T-helper 1 cell (primary cell): ENCODE measurements around the gene MPC1.
"Not testable (repeated sequence)": the region's sequence is repeated elsewhere in the genome, so short reads cannot be mapped to it uniquely, and the experiment has no call there.

Experiments used
- DNase-seq, 5 donors: peaks; one replicate each; pipeline ENCODE4 v3.0.0-alpha.2; 2012 to 2020

Gene MPC1

DNA sequence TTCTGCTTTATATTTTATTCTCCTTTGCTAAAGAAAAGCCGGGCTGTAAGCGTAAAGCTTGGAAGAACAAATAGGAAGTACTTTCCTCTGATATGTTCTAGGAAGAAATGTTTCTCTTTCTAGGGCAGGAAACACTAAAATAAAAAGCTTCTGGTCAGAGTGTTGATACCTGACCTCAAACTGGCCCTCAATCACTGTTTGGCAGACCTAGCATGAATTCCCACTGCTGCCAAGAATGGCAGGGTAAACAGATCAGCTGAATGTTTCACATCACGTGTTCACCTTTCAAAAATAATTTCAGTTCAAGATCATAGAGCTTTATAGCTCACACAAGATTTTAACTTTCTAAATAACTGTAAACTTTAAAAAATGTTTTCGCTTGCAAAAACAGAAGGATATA, 2.9 kb downstream of the MPC1 start:
- no peak for DNase-seq

DNA sequence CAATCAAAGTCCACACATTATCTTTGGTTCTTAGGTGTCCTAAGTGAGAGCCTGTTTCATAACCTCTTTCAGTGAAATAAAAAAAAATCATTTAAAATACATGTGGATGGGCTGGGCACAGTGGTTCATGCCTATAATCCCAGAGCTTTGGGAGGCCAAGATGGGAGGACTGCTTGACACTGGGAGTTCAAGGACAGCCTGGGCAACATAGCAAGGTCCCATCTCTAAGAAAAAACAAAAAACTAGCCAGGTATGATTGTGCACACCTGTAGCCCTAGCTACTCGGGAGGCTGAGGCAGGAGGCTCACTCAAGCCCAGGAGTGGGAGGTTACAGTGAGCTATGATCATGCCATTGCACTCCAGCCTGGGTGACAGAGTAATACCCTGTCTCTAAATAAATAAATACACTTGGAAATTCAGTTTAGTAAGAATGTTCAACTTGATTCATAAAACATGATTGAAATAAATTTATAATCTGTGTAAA, 3.6 kb downstream of the MPC1 start:
- no peak for DNase-seq

DNA sequence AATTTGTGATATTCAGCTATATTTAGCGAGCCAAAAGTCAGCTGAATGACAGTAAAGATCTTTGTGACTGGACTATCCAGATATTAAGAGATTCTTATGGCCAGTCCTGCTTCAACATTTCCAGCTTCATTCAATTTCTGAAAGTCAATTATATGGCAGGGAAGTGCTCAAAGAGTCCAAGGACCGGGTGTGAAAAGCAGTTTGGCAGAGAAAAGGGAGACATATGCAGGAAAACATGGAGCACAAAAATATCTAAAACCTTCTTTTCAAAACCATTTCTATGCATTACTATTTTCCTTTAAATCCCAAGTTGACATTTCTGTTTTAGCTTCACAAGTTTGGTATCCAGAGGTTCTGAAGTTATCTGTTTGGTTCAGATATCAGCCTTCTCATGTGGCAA, 5.0 kb downstream of the MPC1 start:
- DNase-seq: no peak

DNA sequence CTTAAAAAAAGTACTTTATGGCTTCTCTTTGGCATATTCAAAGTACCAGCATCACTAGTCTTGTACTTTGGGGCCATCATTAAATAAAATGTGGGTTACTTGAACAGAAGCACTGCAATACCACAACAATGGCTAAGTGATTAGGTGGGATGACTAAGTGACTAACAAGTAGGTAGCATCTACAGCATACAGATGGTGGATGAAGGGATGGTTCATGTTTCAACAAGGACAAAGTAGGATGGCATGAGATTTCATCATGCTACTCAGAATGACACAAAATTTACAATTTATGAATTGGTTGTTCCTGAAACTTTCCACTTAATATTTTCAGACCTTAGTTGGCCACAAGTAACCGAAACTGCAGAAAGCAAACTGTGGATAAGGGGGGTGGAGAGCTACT, 7.7 kb downstream of the MPC1 start:
- no peak for DNase-seq

DNA sequence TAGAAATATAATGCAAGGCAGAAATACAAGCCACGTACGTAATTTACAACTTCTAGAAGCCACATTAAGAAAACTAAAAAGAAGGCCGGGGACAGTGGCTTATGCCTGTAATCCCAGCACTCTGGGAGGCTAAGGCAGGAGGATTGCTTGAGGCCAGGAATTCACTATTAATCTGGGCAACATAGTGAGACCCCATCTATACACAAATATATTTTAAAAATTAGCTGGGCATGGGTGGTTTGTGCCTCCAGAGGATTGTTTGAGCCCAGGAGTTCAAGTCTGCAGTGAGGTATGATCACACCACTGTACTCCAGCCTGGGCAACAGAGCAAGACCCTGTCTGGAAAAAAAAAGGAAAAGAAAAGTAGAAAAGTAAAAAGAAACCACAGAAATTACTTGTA, 12.3 kb downstream of the MPC1 start:
- no peak for DNase-seq

DNA sequence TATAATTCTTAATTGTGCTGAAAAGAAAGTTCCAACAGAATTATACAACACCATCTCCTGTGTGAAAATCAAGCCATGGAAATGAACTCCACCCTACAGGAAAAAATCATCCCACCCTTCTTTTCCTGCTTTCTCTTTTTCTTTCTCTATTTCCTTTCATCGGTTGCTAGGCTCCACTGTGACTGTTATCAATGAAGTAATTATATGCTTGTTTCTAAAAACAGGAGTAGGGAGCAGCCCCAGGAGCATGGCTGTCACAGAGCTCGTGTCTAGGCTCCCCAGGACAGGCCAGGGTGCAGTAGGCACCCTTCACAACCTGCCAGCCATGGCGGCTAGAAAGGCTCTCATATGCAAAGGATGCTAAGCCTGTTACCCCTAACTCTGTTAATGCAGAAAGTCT, 13.0 kb downstream of the MPC1 start:
- DNase-seq: no peak

DNA sequence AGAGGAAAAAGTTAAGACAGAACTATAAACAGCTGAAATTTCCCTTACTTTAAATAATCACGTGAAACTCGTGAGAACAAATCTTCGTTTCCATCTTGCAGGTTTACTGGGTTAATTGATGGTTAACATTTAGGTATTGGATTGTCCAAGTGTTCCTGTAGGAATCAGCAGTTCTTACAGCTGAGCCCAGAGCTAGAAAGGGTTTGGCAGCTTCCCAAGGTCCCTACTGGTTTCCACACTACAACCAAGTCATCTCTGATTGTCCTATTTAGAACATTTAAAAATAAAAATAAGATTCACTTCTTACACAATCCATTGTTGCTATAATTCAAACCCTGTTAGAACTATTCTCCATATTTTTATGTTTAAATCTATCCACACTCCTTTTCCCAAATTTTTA, 15.8 kb downstream of the MPC1 start:
- DNase-seq: no peak

DNA sequence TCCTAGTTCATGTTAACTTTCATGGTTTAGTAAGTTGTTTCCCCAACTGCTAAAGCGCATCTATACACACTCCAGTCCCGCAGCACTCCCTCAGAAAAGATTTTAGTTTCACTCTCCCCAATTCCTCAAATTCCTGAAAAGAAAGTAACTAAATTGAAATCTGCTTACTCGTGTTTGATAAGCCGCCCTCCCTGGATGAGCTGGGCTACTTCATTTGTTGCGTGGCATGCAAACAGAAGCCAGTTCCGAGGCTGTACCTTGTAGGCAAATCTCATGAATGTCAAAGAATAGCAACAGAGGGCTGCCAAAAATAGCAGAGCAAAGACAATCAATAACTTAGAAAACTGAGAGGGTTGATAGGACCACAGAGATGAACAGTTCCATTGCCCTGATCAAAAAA, 16.9 kb downstream of the MPC1 start:
- DNase-seq: no peak

DNA sequence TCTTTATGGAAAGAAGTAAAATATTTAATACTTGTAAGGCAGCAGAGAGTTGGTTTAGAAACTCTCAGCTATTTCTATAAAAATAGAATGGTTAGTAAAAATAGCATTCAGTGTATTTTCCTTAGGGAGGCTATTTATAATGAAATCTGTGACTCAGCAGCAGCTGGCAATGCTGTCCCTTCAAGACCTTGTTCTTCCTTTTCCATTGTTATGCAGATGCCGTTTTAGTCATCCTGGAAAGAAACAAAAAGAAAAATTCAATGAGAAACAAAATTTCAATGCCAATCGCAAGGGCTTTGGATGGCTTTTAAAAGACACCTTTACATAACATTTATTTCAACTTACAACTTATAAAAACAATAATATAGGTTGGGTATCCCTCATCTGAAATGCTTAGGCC, 17.5 kb downstream of the MPC1 start:
- DNase-seq: no peak

DNA sequence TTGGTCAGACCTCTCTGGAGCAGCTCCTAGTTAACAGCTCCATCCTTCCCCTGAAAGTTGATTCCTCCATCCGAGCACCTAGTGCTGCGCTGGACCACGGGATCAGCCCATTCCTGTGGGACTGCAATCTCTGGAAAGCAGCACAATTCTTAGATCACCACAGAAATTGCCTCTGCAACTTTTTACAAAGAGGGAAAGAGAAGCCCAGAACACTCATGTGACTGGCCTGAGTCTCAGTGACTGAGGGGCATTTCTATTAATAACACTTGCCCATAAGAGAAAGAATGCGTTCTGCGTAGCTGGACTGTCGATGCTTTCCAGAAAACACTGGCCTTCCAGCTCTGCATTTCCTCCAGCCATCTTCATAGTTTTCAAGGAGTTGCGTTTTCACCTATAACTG, 18.3 kb downstream of the MPC1 start:
- no peak for DNase-seq

DNA sequence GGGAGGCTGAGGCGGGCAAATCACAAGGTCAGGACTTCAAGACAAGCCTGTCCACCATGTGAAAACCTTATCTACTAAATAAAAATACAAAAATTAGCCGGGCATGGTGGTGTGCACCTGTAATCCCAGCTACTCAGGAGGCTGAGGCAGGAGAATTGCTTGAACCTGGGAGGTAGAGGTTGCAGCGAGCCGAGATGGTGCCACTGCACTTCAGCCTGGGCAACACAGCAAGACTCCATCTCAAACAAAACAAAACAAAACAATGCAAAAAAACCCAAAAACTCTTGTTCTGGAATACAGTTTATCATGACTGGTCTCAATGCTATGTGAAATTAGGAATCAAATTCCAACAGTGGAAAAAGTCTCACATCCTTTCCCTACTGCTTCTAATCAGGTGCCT, 20.3 kb downstream of the MPC1 start:
- not testable (repeated sequence) for DNase-seq

DNA sequence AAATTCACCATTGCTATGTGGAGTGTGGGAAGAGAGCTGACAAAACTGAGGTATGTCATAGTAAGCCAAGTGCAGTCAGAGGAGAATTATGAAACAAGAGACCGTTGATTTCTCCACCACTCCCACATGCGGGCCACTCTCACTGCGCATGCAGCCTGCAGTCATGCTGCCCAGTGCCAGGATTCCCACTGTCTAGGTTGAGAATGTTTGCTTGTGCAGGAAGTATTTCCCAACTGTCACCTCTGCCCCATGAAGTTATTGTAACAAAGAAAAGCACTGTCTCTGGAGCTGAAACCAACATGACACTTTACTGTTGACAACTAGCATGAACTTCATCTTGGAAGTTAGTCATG, 21.7 kb downstream of the MPC1 start:
- DNase-seq: no peak

DNA sequence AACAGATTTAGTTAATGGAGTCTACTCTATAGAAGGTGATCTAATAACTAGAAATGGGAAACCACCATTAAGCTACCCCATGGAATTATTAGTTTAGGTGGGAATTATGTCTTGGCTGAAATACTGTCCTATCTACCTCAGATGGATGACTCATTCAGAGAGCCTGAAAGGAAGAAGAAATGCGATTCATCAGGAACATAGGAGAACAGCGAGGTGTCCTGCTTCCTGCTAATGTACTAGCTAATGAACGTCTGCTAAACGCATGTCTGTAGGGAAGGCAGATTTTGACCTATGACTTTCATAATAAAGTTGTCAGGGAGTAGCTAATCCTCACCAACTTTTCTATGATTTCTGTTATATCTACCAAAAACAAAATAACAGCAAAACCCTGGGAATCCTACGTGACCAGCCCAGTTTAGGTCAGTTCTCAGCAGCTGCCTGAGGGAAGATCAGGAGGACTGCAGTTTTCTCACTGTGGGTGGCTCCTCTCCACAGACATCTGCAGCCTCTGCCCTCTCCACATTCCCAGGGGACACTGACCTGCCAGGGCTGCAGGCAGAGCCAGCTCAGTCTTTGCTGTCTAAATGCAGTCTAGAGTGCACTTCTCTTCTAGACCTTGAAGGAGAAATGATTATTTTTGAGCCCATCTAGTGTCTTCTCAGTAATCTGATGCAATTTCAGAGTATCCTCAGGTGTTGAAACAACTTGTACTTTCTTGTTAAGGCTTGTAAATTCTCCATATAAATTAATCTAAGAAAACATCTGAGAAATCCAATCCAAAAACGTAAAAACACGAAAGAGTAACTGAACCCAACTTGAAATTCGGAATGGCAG, 22.3 kb downstream of the MPC1 start:
- DNase-seq: no peak

DNA sequence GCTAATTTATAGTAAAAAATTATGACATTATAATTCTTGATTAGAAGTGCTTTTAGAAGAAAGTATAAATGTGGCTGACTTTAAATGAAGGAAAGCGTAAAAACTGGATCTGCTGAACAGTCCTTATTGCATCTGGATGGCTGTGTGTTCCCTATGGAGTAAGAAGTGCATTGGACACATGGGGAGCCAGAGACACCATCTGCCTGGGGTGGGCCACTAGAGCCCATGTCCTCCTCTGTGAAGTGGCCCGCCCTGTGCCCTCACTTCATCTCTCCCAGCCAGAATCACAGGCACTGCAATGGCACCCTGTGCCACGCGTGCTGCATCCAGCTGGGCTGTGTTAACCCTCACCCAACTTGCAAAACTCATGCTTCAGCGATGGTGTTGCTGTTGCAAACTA, 27.2 kb downstream of the MPC1 start:
- no peak for DNase-seq

DNA sequence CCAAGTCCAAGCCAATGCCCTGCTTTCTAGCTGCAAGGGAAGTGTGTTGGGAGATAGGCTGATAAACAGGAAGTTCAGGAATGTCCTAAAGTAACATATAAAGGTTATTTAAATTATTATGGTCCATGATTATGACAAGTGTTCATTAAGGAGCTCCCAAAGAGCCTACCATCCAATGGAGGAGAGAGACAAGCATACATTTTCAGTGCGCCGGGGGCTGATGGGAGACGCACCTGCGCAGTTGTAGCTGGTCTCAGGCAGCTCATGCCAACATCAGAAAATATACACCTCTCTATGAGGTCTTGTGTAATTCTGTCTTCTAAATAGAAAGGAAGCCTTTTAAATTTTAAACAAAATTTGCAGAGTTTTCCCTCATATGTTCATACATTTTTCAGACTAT, 27.8 kb downstream of the MPC1 start:
- no peak for DNase-seq

DNA sequence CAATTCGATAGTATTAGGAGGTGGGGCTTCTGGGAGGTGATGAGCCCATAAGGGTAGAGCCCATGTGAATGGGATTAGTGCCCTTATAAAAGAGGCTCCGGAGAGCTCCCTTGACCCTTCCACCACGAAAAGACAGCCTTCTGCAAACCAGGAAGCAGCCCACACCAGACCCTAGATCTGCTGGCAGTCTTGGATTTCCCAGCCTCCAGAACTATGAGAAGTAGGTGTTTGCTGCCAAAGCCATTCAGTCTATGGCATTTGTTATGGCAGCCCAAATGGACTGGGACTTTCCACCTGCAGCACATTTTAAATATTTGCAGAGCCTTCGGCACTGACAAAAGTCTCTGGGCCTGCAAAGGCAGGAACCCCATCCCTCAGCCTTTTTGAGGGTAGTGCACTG, 28.6 kb downstream of the MPC1 start:
- no peak for DNase-seq

DNA sequence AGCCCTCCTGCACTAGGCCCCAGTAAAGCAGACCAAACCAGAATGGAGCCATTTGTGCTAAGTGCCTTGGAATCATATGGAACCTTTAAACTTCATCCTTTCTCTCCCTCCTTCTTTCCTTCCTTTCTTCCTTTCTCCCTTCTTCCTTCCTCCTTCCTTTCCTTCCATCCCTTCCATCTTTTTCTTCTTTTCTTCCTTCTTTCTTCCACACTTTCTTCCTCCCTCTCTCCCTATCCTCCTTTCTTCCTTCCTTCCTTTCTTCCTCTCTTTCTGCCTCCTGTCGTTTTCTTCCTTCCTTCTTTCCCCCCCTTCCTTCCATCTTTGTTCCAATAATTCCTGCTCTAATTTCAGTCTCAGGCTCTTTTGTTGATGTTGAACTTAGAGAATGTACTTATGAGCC, 29.2 kb downstream of the MPC1 start:
- no peak for DNase-seq

DNA sequence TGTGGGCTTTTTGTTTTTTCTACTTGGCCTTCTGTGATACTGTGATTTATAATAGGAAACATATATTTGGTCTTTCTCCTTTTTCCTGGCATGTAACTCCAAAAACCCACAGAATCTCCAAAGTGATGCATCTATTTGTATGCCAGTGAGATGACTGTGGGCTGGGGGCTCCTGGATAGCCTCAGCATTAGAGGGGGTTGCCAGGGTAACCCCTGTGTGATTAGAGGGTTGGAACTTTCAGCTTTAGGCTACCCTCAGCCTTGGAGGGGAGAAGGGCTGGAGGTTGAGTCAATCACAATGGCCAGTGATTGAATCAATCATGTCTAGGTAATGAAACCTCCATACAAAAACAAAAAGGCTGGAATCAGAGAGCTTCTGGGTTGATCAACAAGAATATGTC, 29.8 kb downstream of the MPC1 start:
- no peak for DNase-seq

DNA sequence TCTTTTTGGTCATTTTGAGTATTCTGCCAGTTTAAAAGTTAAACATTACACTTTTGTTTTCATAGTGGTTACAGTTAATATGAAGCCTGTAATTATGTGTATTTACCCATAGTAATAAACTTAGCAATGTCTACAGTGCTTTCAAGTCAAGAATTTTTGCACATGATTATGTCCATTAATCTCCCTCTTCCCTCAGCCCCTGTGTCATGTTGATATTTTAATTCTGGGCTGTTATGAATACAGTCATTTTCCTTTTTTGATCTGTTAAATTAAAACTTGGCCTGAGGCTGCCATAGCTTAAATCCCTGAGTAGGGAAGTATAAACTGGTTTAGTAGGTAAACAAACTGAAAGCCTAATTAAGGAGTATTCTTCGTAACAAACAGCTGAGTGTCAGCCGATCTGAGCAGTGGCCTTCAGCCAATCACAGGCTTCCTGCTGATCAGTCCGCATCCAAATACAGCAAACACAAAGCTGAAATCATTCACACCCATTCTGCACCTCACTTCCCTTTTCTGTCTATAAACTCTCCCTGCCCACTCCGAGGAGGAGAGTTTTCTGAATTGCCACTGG, 30.9 kb downstream of the MPC1 start:
- DNase-seq: no peak

DNA sequence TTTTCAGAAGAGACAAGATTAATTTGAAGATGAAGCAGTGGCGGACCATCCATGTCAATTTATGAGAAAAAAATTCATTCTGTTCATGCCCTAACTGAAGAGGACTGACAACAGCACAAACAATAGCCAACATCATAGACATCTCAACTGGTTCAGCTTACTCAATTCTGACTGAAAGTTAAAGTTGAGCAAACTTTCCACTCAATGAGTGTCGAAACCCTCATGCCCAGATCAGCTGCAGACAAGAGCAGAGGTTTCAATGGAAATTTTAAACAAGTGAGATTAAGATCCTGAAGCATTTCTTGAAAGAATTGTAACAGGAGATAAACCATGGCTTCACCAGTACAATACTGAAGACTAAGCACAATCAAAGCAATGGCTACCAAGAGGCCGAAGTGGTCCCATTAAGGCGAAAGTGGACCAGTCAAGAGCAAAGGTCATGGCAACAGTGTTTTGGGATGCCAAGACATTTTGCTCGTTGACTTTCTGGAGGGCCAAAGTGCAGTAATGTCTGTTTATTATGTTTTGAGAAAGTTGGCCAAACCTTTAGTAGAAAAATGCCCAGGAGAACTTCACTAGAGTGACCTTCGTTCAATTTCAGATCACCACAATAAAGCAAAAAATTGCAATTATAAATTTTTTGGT, 34.3 kb downstream of the MPC1 start:
- no peak for DNase-seq

DNA sequence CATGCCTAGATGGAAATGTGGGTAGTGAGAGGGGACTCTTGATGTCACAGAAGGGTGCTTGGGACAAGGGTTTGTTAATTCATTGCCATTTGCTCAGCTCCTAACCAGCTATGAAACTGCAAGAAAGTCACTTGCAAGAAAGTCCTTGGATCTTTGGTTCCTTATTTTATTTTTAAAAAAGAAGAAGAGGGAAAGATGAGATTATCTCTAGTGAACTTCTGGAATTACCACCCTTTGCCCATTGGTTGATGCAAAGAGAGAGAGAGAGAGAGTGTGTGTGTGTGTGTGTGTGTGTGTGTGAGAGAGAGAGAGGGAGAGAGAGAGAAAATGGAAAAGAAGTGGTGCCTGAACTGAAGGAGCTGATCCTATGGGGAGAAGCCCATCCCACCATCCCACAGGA, 35.8 kb downstream of the MPC1 start:
- no peak for DNase-seq

DNA sequence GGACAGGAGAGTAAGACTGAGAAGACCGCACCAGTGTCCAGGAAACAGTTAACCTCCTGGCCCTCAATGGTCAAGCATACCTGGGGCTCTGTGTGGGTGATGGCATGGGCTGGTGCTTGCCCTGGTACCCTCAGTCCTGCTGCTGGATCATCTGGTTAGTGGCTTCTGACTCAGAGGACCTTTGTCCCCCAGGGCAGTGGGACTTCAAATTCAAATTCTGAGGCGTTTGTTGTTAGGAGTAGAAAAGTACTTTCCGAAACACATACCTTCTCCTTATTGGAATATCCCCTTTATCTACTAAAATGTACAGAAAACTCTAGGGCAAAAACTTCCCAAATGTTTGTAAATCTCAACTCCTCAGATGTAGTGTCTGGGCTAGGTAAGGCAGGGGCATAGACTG, 36.3 kb downstream of the MPC1 start:
- no peak for DNase-seq

DNA sequence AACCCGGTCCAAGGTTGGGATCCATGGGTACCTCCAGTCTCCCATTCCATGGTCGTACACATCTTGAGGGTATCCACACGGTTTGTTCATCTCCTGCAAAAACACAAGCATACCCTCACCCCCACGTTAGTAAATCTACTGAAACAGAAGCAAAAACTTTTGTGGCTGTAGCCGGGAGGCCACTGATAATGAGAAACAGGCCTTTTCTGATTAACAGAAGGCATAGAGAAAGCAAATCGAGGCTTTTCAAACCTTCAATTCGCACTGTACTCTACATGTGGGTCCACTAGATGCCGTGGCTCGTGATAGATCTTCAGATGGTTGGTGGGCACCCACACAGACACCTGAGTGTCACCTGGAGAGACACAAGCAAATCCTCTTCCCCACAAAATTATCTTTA, 37.1 kb downstream of the MPC1 start:
- not testable (repeated sequence) for DNase-seq

DNA sequence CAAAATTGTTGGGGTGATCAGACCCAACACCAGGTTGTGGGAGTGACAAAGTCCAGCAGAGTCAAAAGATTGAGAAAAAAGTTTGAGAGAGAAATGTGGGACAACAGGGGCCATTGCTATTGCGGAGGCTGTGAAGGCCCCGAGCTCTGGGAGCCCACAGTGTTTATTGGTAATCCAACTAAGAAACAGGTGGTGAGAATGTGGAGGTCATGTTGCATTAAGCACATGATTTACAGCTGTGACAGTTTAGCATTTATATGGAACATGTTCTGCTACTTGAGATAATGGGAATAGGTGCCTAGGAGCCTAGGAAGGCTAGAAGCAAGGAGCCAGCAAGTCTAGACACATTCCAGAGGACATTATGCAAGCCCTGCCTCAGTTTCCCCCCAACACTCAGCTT, 37.8 kb downstream of the MPC1 start:
- DNase-seq: not testable (repeated sequence)
